Limb (tissue), 2 donors: ENCODE results near the gene PSMB8.
"Not testable (repeated sequence)": the region's sequence is repeated elsewhere in the genome, so short reads cannot be mapped to it uniquely, and the experiment has no call there.

Experiments used
- DNase-seq, 2 donors: peaks; one replicate each; pipeline ENCODE4 v3.0.0-alpha.2; 2016; ENCODE audit errors: extremely low spot score in 2 of 2

Gene PSMB8

GRCh38 chr6:32838114-32838958 is 5.5 kb downstream of the PSMB8 start, which contains the start of gene TAP2:
Gene TAP2 (minus strand): TSS chr6:32838739. CDS start chr6:32838233, 506 bp downstream.
- peak; percentile 94 to 98 for DNase-seq

GRCh38 chr6:32837651-32838113 is 6.2 kb downstream of the PSMB8 start:
- DNase-seq, result no peak

- no peak for DNase-seq
These were observed 7.0 kb downstream of the PSMB8 start for GRCh38 chr6:32836873-32837272.

GRCh38 chr6:32835167-32835893 is 8.5 kb downstream of the PSMB8 start:
- no peak for DNase-seq

- DNase-seq, result no peak
These were observed 10.2 kb downstream of the PSMB8 start for GRCh38 chr6:32833664-32834063.

GRCh38 chr6:32832535-32832934 is 11.3 kb downstream of the PSMB8 start:
- no peak for DNase-seq

GRCh38 chr6:32830936-32831335 is 12.9 kb downstream of the PSMB8 start:
- DNase-seq, result no peak

- no peak for DNase-seq
These were observed 13.8 kb downstream of the PSMB8 start for GRCh38 chr6:32830017-32830416.

GRCh38 chr6:32829495-32829894 is 14.4 kb downstream of the PSMB8 start:
- no peak for DNase-seq

- no peak for DNase-seq
These were observed 16.8 kb downstream of the PSMB8 start for GRCh38 chr6:32827025-32827424.

- DNase-seq, result peak in 1 of 2 donors; percentile 13
These were observed 17.9 kb downstream of the PSMB8 start for GRCh38 chr6:32825966-32826365.

GRCh38 chr6:32819729-32820128 is 24.1 kb downstream of the PSMB8 start:
- DNase-seq, result no peak

- DNase-seq, result no peak
These were observed 25.0 kb downstream of the PSMB8 start for GRCh38 chr6:32818867-32819266.

- DNase-seq, result no peak
These were observed 27.1 kb downstream of the PSMB8 start, which contains the start of gene HLA-DOB for GRCh38 chr6:32816746-32817204. Gene HLA-DOB (minus strand): TSS chr6:32817002. CDS start chr6:32816951, 51 bp downstream.

GRCh38 chr6:32815996-32816395 is 27.9 kb downstream of the PSMB8 start:
- no peak for DNase-seq

- no peak for DNase-seq
These were observed 28.7 kb downstream of the PSMB8 start for GRCh38 chr6:32815115-32815514.

- no peak for DNase-seq
These were observed 29.7 kb downstream of the PSMB8 start for GRCh38 chr6:32814145-32814544.

- DNase-seq, result no peak
These were observed 34.7 kb downstream of the PSMB8 start for GRCh38 chr6:32809171-32809570.

- DNase-seq, result no peak
These were observed 36.7 kb downstream of the PSMB8 start for GRCh38 chr6:32807020-32807580.

- DNase-seq, result not testable (repeated sequence)
These were observed 38.4 kb downstream of the PSMB8 start for GRCh38 chr6:32805404-32805803.

GRCh38 chr6:32803416-32803815 is 40.4 kb downstream of the PSMB8 start:
- DNase-seq, result no peak

- DNase-seq, result no peak
These were observed 44.1 kb downstream of the PSMB8 start for GRCh38 chr6:32799740-32800139.
